Chondrocyte (in vitro differentiated cells): ENCODE measurements around the gene SCGB1D2. TPM values are rescaled to one million over a fixed set of nuclear protein-coding genes. Genes with fewer than 3 reads are reported as not detected.

Experiments used
- DNase-seq: peaks from one replicate; pipeline ENCODE4 v3.0.0; 2021; ENCODE audit warnings: mixed read lengths, low spot score
- H3K27ac Mint-ChIP-seq: one replicate; pipeline ENCODE4 v1.8.0; 2021; ENCODE audit warnings: mild to moderate bottlenecking, moderate library complexity, mixed read lengths; ENCODE audit not compliant: unreplicated experiment
- H3K27me3 Mint-ChIP-seq: 2 replicates; pipeline ENCODE4 v1.8.0; 2021; ENCODE audit warnings: low read depth, mixed read lengths
- H3K36me3 Mint-ChIP-seq: 2 replicates; pipeline ENCODE4 v1.8.0; 2021; ENCODE audit warnings: low read depth, mixed read lengths
- H3K4me1 Mint-ChIP-seq: 2 replicates; pipeline ENCODE4 v1.8.0; 2021; ENCODE audit warnings: low read depth, mild to moderate bottlenecking, mixed read lengths
- H3K4me3 Mint-ChIP-seq: one replicate; pipeline ENCODE4 v1.8.0; 2021; ENCODE audit warnings: mild to moderate bottlenecking, moderate library complexity, mixed read lengths; ENCODE audit not compliant: unreplicated experiment
- H3K9me3 Mint-ChIP-seq: 2 replicates; pipeline ENCODE4 v1.8.0; 2021; ENCODE audit warnings: low read depth, mixed read lengths
- CTCF ChIP-seq: fragments of 200-600 bp; sonication (generic); IDR thresholded peaks from 2 replicates; pipeline ENCODE4 v1.5.0; 2021; ENCODE audit warnings: antibody characterized with exemption, mild to moderate bottlenecking, moderate library complexity
- total RNA-seq: library from RNA; stranded (reverse); gene quantifications from 3 replicates; pipeline ENCODE4 v1.2.1, GENCODE V29; 2021

SCGB1D2 gene
- total RNA-seq, 1 donor from 2014 or later, result not detected

GRCh38 chr11:62267576-62267975, 25.5 kb downstream of the SCGB1D2 start:
- Mint-ChIP-seq H3K27ac (no peak overlapping the region), H3K36me3 (no peaks in the 10 kb centered on the region), H3K4me1 (no peaks in the 10 kb centered on the region), H3K9me3 (no peaks in the 10 kb centered on the region), H3K4me3 (no peak overlapping the region), H3K27me3 (peaks cover 50% of the 10 kb centered on the region)
- TF ChIP-seq CTCF, result no peak
- DNase-seq, result no peak

- H3K4me3 Mint-ChIP-seq, result no peak within 1 kb of the TSS
- no peaks in the 10 kb centered on the region for H3K4me1 Mint-ChIP-seq
- no peaks in the 10 kb centered on the region for H3K9me3 Mint-ChIP-seq
- no peaks in the 10 kb centered on the region for H3K36me3 Mint-ChIP-seq
- TF ChIP-seq CTCF, result peak; percentile 39
- no peak within 1 kb of the TSS for H3K27ac Mint-ChIP-seq
- no peak for DNase-seq
- H3K27me3 Mint-ChIP-seq, result peaks cover 41% of the 10 kb centered on the region
These were observed 27.7 kb downstream of the SCGB1D2 start, which contains the start of gene SCGB2A2 for GRCh38 chr11:62269654-62270278. SCGB2A2 (plus strand) TSS chr11:62270158; CDS start chr11:62270217, 59 bp downstream.

GRCh38 chr11:62273284-62273683, 31.2 kb downstream of the SCGB1D2 start:
- H3K4me3 Mint-ChIP-seq, result no peak overlapping the region
- H3K27ac Mint-ChIP-seq, result no peak overlapping the region
- no peaks in the 10 kb centered on the region for H3K4me1 Mint-ChIP-seq
- DNase-seq, result no peak
- H3K27me3 Mint-ChIP-seq, result peaks cover 34% of the 10 kb centered on the region
- H3K9me3 Mint-ChIP-seq, result no peaks in the 10 kb centered on the region
- TF ChIP-seq CTCF, result no peak
- no peaks in the 10 kb centered on the region for H3K36me3 Mint-ChIP-seq

- Mint-ChIP-seq H3K4me1 (no peaks in the 10 kb centered on the region), H3K36me3 (no peaks in the 10 kb centered on the region), H3K4me3 (no peak overlapping the region), H3K27me3 (peaks cover 33% of the 10 kb centered on the region), H3K27ac (no peak overlapping the region), H3K9me3 (no peaks in the 10 kb centered on the region)
- no peak for DNase-seq
- TF ChIP-seq CTCF, result no peak
These were observed 31.8 kb downstream of the SCGB1D2 start for GRCh38 chr11:62273789-62274275.

DNA sequence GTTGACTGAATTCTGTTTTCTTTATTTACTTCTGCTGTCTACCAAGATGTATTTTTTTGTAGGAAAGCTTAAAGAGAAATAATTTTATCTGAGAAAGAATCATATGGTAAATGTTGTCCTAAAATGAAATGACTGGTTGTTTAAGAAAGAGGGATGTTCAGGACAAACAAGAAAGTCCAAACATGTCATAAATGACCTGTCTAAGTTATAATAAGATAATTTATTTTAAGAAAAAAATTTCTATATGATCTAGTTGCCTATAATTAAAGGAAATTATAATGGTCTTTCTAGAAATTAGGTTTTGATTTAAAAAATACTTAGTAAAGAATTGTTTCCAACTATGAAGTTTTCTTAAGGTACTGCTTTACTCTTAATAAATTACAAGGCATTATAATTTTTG, 38.4 kb downstream of the SCGB1D2 start:
- TF ChIP-seq CTCF, result no peak
- Mint-ChIP-seq H3K27me3 (peaks cover 9% of the 10 kb centered on the region), H3K36me3 (no peaks in the 10 kb centered on the region), H3K4me1 (no peaks in the 10 kb centered on the region), H3K4me3 (no peak overlapping the region), H3K9me3 (no peaks in the 10 kb centered on the region), H3K27ac (no peak overlapping the region)
- no peak for DNase-seq

Other genes starting within 250 kb of the SCGB1D2 start
- 21.6 to 24.6 TPM (median 22.4 TPM) in 3 replicates for gene INCENP, start 118.2 kb upstream of the SCGB1D2 start, total RNA-seq
- not detected in 3 replicates for gene SCGB1D1, start 52.0 kb upstream of the SCGB1D2 start, total RNA-seq
- not detected in 3 replicates for gene SCGB2A1, start 33.6 kb upstream of the SCGB1D2 start, total RNA-seq
- not detected in 3 replicates for gene SCGB2A2, start 27.9 kb downstream of the SCGB1D2 start, total RNA-seq
- not detected in 3 replicates for gene SCGB1D4, start 56.8 kb downstream of the SCGB1D2 start, total RNA-seq
- 3.5 to 6.2 TPM (median 6.0 TPM) in 3 replicates for gene ASRGL1, start 95.2 kb downstream of the SCGB1D2 start, total RNA-seq
- not detected in 3 replicates for gene SCGB1A1, start 176.8 kb downstream of the SCGB1D2 start, total RNA-seq